Measurements from ENCODE around the gene ADCY3.

DNA sequence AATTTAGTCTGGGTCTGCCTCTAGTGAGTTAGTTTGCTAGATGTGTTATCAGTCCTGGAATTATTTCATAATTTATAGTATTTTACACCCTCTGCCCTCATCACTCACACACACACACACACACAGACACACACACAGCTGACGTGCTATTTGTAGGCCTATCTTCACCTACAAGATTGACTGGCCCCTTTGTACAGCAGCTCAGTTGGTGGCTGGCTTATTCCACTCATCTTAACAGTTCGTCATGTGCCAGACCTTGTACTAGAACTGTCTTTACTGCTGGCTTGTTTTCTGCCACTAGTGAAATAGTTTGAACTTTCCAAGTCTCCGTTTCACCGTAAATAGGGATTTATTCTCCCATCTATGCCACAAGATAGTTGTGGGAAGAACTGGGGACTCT lies 105.5 kb downstream of the ADCY3 start:
- TF ChIP-seq EZH2phosphoT487 (IDR thresholded peaks at IDR 0.05; ENCODE audit: insufficient read depth, low read depth) (no peak), EZH2 (IDR thresholded peaks at IDR 0.05; ENCODE audit: insufficient read depth, poor library complexity, severe bottlenecking) (no peak)

Measured in GM23248 (cell line).